Gastrocnemius medialis (tissue), 4 donors: ENCODE data around the gene PDCD1LG2.

Experiments used
- CTCF ChIP-seq, 5 experiments: fragments of 450-650 bp in 3 of 5; fragments of 200-600 bp in 2 of 5; sonication (generic) in 2 of 5; IDR thresholded peaks in 4 of 5; conservative IDR thresholded peaks in 1 of 5; 1 replicate in 4 of 5; 2 replicates in 1 of 5; pipeline ENCODE4 v1.5.1; 2016 to 2019; ENCODE audit warnings: antibody characterized with exemption in 5 of 5, mild to moderate bottlenecking in 3 of 5, moderate library complexity in 3 of 5
- POLR2A ChIP-seq, 2 donors: fragments of 450-650 bp; IDR thresholded peaks; one replicate each; pipeline ENCODE4 v1.6.1; 2017; ENCODE audit warnings: antibody characterized with exemption in 2 of 2, mild to moderate bottlenecking in 2 of 2, moderate library complexity in 2 of 2

GRCh38 chr9:5574097-5574496 lies 63.8 kb downstream of the PDCD1LG2 start:
- no peak for TF ChIP-seq POLR2A (IDR thresholded peaks at IDR 0.05)
- no peak for TF ChIP-seq CTCF (IDR thresholded peaks at IDR 0.05 in 4 of 5, conservative IDR thresholded peaks at IDR 0.05 in 1 of 5)
